Esophagus squamous epithelium (tissue), 5 donors: Measurements from ENCODE around the gene IGSF22. TPM values are rescaled to one million over a fixed set of nuclear protein-coding genes. Genes with fewer than 3 reads are reported as not detected.
A peak's percentile ranks its signal among the peaks of the same experiment; 100 is the strongest.

Experiments
- DNase-seq: peaks from one replicate; lab custom pipeline; 2025; lab: John Stamatoyannopoulos, UW
- H3K27ac ChIP-seq, 4 donors: fragments of 200-600 bp; sonication (generic); one replicate each; pipeline ENCODE4 v1.5.1; 2016 to 2019; ENCODE audit warnings: mild to moderate bottlenecking in 1 of 4
- H3K27me3 ChIP-seq, 4 donors: fragments of 200-600 bp; sonication (generic); 1 replicate in 3 of 4; 2 replicates in 1 of 4; pipeline versions ENCODE4 v1.5.1 to v1.6.0; 2017 to 2021; ENCODE audit warnings: antibody characterized with exemption in 1 of 4
- H3K36me3 ChIP-seq, 3 donors: fragments of 200-600 bp; sonication (generic); one replicate each; pipeline ENCODE4 v1.5.1; 2016 to 2019
- H3K4me1 ChIP-seq, 3 donors: fragments of 200-600 bp; sonication (generic); one replicate each; pipeline ENCODE4 v1.5.1; 2017 to 2019
- H3K4me3 ChIP-seq, 4 donors: fragments of 200-600 bp; sonication (generic); 1 replicate in 3 of 4; 2 replicates in 1 of 4; pipeline ENCODE4 v1.5.1; 2016 to 2019; ENCODE audit warnings: mild to moderate bottlenecking in 2 of 4, moderate library complexity in 1 of 4
- H3K9me3 ChIP-seq, 3 donors: fragments of 200-600 bp; sonication (generic); one replicate each; pipeline ENCODE4 v1.5.1; 2016 to 2019
- POLR2A ChIP-seq, 4 donors: fragments of 450-650 bp; IDR thresholded peaks; one replicate each; pipeline ENCODE4 v1.6.1; 2017; ENCODE audit warnings: antibody characterized with exemption in 4 of 4, mild to moderate bottlenecking in 4 of 4, moderate library complexity in 3 of 4
- WGBS, 2 donors: methylation state at CpG; one replicate each; pipeline ENCODE4 v1.1.5; 2018; 5-methylcytosine and 5-hydroxymethylcytosine counted together
- intact Hi-C: fragments of 100-400 bp; cut with DNase I; formaldehyde crosslinking; loops from one replicate; pipeline ENCODE4 v1.15.0; 2022
- total RNA-seq, 4 donors: library from RNA; depleted of rRNA; stranded (reverse); fragments of >200 nt; gene quantifications; one replicate each; pipeline ENCODE4 v1.1.0, GENCODE V29; 2016
- TF ChIP-seq, protein P1 (sequence below), 6 experiments: fragments of 450-650 bp in 4 of 6; fragments of 200-600 bp in 2 of 6; sonication (generic) in 2 of 6; IDR thresholded peaks; one replicate each; pipeline ENCODE4 v1.5.1; 2016 to 2019; ENCODE audit warnings: antibody characterized with exemption in 6 of 6, mild to moderate bottlenecking in 4 of 6, moderate library complexity in 4 of 6
- donor health status: DM: yes; HTN: yes; CAD: no.

Gene IGSF22
- total RNA-seq, 4 donors from 2014 or later: under 0.01 TPM; not detected in 3

DNA sequence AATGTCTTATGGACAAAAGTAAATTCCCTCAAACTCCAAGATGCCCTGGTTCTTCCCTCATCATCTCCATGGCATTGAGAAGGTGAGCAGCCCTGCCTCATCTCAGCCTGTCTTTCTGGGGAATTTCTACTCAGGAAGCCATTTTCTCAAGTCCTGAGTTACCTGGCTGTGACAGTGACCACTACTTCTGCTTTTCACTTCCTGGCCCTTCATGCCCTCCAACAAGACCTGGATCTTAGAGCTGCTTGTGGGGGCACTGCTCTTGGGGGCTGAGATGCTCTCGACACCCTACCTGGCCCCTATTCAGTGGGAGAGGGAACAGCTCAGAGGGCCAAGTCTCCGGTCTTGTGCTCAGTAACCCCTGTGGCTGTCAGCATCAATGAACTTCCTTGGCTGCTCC is 5.5 kb upstream of the IGSF22 start:
- H3K4me1 ChIP-seq: peaks cover 0 to 6% (median 0%) of the 10 kb centered on the region in 3 donors
- H3K27ac ChIP-seq: no peak overlapping the region
- H3K4me3 ChIP-seq: no peak overlapping the region
- H3K27me3 ChIP-seq: peaks cover 0 to 20% (median 0%) of the 10 kb centered on the region in 4 donors
- no peaks in the 10 kb centered on the region for H3K9me3 ChIP-seq
- no peak for DNase-seq
- WGBS, 2 donors: 66 to 93% methylated on average over 2 of the region's 2 CpGs
- no peak for TF ChIP-seq POLR2A (IDR thresholded peaks at IDR 0.05)
- TF ChIP-seq, protein P1, sequence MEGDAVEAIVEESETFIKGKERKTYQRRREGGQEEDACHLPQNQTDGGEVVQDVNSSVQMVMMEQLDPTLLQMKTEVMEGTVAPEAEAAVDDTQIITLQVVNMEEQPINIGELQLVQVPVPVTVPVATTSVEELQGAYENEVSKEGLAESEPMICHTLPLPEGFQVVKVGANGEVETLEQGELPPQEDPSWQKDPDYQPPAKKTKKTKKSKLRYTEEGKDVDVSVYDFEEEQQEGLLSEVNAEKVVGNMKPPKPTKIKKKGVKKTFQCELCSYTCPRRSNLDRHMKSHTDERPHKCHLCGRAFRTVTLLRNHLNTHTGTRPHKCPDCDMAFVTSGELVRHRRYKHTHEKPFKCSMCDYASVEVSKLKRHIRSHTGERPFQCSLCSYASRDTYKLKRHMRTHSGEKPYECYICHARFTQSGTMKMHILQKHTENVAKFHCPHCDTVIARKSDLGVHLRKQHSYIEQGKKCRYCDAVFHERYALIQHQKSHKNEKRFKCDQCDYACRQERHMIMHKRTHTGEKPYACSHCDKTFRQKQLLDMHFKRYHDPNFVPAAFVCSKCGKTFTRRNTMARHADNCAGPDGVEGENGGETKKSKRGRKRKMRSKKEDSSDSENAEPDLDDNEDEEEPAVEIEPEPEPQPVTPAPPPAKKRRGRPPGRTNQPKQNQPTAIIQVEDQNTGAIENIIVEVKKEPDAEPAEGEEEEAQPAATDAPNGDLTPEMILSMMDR (IDR thresholded peaks at IDR 0.05): no peak
- intact Hi-C loops: no loop called here
- H3K36me3 ChIP-seq: no peaks in the 10 kb centered on the region

DNA sequence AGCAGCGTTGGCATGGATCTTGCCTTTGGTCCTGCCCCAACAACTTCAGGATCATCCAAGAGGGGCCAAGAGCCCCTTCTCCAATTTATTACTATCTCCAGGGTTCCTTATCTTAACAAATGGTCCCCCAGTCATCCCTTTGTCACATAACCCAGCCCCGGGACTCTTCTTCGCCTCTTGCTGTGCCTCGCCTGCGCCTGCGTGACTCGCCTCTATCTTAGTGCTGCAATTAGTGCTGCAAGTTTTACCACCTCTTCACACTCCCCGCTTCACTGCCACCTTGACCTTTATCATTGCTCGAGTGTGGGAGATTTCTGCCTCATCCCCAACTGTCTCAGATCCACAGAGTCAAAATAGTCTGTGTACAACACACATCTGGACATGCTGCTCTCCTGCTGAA is 4.0 kb upstream of the IGSF22 start:
- peaks cover 0 to 6% (median 0%) of the 10 kb centered on the region in 3 donors for H3K4me1 ChIP-seq
- TF ChIP-seq, protein P1 (IDR thresholded peaks at IDR 0.05): no peak
- no peak for TF ChIP-seq POLR2A (IDR thresholded peaks at IDR 0.05)
- no peaks in the 10 kb centered on the region for H3K9me3 ChIP-seq
- H3K4me3 ChIP-seq: no peak overlapping the region
- no peaks in the 10 kb centered on the region for H3K36me3 ChIP-seq
- intact Hi-C loops: no loop called here
- H3K27me3 ChIP-seq: peaks cover 0 to 11% (median 0%) of the 10 kb centered on the region in 4 donors
- 89 to 90% methylated on average over 9 of the region's 9 CpGs for WGBS, 2 donors
- H3K27ac ChIP-seq: no peak overlapping the region
- no peak for DNase-seq

DNA sequence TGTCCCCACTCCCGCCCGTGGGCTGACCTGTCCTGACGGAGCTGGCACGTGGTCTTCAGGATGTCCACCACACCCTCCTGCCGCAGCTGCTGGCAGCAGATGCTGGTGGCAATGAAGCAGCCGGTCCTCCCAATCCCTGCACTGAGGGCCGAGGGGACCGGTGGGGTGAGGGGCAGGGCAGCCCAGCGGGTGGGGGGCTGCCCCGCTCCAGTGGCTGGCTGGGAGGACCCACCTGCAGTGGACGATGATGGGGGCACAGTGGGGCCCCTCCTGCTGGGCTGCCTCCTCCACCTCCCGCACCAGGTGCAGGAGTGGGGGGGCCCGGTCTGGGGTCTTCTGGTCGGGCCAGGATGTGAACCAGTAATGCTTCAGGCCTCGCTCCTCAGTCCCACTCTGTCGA is 3.4 kb upstream of the IGSF22 start:
- no peak overlapping the region for H3K27ac ChIP-seq
- no peak for DNase-seq
- intact Hi-C loops: loop anchor here (10.0 kb wide), 1 partner anchor 185 kb away; no protein-coding TSS in a partner anchor
- no peak for TF ChIP-seq POLR2A (IDR thresholded peaks at IDR 0.05)
- H3K9me3 ChIP-seq: no peaks in the 10 kb centered on the region
- no peaks in the 10 kb centered on the region for H3K36me3 ChIP-seq
- H3K27me3 ChIP-seq: peaks cover 0 to 10% (median 0%) of the 10 kb centered on the region in 4 donors
- 70 to 80% methylated on average over 2 to 4 of the region's 16 CpGs for WGBS, 2 donors
- no peak overlapping the region for H3K4me3 ChIP-seq
- peaks cover 0 to 6% (median 0%) of the 10 kb centered on the region in 3 donors for H3K4me1 ChIP-seq

DNA sequence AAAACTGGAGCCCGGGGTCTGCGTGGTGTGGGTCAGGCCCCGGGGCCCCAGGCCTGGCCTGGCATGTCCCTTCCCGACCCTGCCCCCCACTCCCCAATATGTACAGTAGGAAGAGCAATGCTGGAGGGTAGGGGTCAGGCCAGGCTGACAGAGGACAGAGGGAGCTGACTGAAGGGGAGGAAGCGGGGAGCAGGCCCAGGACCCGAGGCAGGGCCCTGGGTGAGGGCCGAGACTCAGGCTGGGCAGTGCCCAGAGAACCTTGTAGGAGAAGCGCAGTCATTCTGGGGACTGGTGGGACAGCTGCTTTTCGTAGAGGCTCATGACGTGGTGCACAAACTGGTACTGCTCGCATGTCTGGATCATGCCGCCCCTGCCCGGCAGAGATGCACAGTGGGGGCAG is 2.7 kb upstream of the IGSF22 start:
- H3K36me3 ChIP-seq: no peaks in the 10 kb centered on the region
- H3K9me3 ChIP-seq: no peaks in the 10 kb centered on the region
- 89 to 90% methylated on average over 7 to 12 of the region's 13 CpGs for WGBS, 2 donors
- intact Hi-C loops: loop anchor here (10.0 kb wide), 1 partner anchor 184 kb away; no protein-coding TSS in a partner anchor
- no peak for TF ChIP-seq POLR2A (IDR thresholded peaks at IDR 0.05)
- TF ChIP-seq, protein P1 (IDR thresholded peaks at IDR 0.05): no peak
- no peak overlapping the region for H3K4me3 ChIP-seq
- H3K27ac ChIP-seq: no peak overlapping the region
- no peak for DNase-seq
- H3K27me3 ChIP-seq: peaks cover 0 to 7% (median 0%) of the 10 kb centered on the region in 4 donors
- H3K4me1 ChIP-seq: peaks cover 0 to 6% (median 0%) of the 10 kb centered on the region in 3 donors

DNA sequence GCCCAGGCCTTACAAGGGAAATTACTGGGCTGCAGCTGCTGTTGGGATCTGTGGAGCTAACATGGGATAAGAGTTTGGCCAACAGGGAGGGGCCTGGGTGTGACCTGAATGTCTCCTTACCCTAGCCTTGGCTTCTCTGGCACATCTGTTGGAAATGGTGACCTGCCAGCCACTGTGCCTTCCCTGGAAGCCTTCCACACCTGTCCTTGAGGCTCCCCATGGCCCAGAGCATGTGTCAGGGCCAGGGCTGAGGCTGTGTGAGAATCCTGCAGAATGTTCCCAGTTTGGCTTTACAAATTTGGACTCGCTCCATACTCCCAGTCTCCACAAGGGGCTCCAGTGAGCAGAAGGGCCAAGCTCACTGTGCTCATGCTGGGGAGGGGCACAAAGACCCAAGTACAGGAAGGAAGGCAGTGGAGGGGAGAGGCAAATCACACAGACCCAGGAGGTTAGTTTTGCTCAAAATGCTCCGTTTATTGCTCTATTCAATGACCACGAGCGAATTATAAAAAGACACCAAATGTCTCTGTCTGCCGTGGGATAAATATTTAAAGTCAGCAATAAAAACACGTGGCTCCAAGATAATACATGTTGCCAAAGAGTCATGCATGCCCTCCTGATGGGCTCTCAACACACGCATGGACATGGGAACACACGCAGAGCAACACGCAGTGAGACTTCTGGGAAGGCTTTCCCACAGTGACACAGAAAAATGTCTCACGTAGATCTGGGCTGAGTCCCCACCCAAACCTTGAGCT is 1.7 kb upstream of the IGSF22 start:
- TF ChIP-seq, protein P1 (IDR thresholded peaks at IDR 0.05): peak in 4 of 6 experiments; percentile 48 to 62 (median 54)
- no peak for TF ChIP-seq POLR2A (IDR thresholded peaks at IDR 0.05)
- Histone ChIP-seq H3K36me3 (no peaks in the 10 kb centered on the region), H3K4me1 (peaks cover 0 to 6% (median 0%) of the 10 kb centered on the region in 3 donors), H3K27me3 (no peaks in the 10 kb centered on the region), H3K27ac (no peak overlapping the region), H3K4me3 (no peak overlapping the region), H3K9me3 (no peaks in the 10 kb centered on the region)
- intact Hi-C loops: loop anchor here (10.0 kb wide), 1 partner anchor 183 kb away; no protein-coding TSS in a partner anchor
- 57 to 63% methylated on average over 9 of the region's 10 CpGs for WGBS, 2 donors
- DNase-seq: no peak
